GM12878 (cell line): ENCODE data around the gene PIK3C2B. TPM values are rescaled to one million over a fixed set of nuclear protein-coding genes. Genes with fewer than 3 reads are reported as not detected.

Source experiments
- BRCA1 ChIP-seq: IDR thresholded peaks from 2 replicates; pipeline ENCODE4 v1.6.1; 2011; ENCODE audit warnings: low read depth, low read length, improper control_type of control experiment
- KLF5 ChIP-seq: fragments of 450-650 bp; IDR thresholded peaks from 2 replicates; pipeline ENCODE4 v1.6.1; 2014; ENCODE audit warnings: mild to moderate bottlenecking; ENCODE audit not compliant: partially characterized antibody
- NR2C1 ChIP-seq: fragments of 450-650 bp; IDR thresholded peaks from 2 replicates; pipeline ENCODE4 v1.6.1; 2017; ENCODE audit warnings: antibody characterized with exemption, mild to moderate bottlenecking, moderate library complexity
- POLR2A ChIP-seq: IDR thresholded peaks from 2 replicates; pipeline ENCODE4 v1.6.1; 2011; ENCODE audit warnings: low read depth, mild to moderate bottlenecking, low read length
- polyA plus RNA-seq, 11 experiments: library from polyadenylated mRNA; depleted of rRNA in 4 of 11; unstranded in 6 of 11; stranded (reverse) in 5 of 11; fragments of >200 nt; fragmentation: Nextera tagmentation in 4 of 11; fragmentation: Illumina TruSeq in 1 of 11; extraction: Ambion mirVana in 4 of 11; extraction: Trizol in 1 of 11; gene quantifications; 1 replicate in 1 of 11; 2 replicates in 10 of 11; pipeline versions ENCODE4 v1.2.1 to v1.2.3, GENCODE V29; 2011 to 2016; ENCODE audit warnings: inconsistent platforms in 2 of 11, missing spikeins in 2 of 11, low read depth in 1 of 11
- total RNA-seq, 4 experiments: library from RNA; depleted of rRNA in 3 of 4; stranded (reverse); fragments of >200 nt in 3 of 4; fragmentation: Illumina TruSeq in 1 of 4; extraction: Trizol in 1 of 4; gene quantifications; 2 replicates each; pipeline versions ENCODE4 v1.2.1 to v1.2.3, GENCODE V29; 2013 to 2021
- TF ChIP-seq, protein P1 (sequence below): fragments of 450-650 bp; IDR thresholded peaks from 2 replicates; pipeline ENCODE4 v1.6.1; 2017; ENCODE audit warnings: mild to moderate bottlenecking, moderate library complexity
- TF ChIP-seq, protein P2 (sequence below): fragments of 450-650 bp; IDR thresholded peaks from 2 replicates; pipeline ENCODE4 v1.6.1; 2017; ENCODE audit warnings: mild to moderate bottlenecking, moderate library complexity
- TF ChIP-seq, protein P3 (sequence below): fragments of 450-650 bp; IDR thresholded peaks from 2 replicates; pipeline ENCODE4 v1.6.1; 2016; ENCODE audit warnings: mild to moderate bottlenecking
- TF ChIP-seq, protein P4 (sequence below): fragments of 450-650 bp; formaldehyde crosslinking; IDR thresholded peaks from 2 replicates; pipeline ENCODE4 v1.4.0; 2020; ENCODE audit warnings: mild to moderate bottlenecking, moderate library complexity

PIK3C2B gene
- total and polyA plus RNA-seq, 10 of the 15 experiments (the other 5 are each of a cell fraction or from before 2014, with no cell fraction given) = 2.2 to 38.1 (median 11.4) TPM

DNA sequence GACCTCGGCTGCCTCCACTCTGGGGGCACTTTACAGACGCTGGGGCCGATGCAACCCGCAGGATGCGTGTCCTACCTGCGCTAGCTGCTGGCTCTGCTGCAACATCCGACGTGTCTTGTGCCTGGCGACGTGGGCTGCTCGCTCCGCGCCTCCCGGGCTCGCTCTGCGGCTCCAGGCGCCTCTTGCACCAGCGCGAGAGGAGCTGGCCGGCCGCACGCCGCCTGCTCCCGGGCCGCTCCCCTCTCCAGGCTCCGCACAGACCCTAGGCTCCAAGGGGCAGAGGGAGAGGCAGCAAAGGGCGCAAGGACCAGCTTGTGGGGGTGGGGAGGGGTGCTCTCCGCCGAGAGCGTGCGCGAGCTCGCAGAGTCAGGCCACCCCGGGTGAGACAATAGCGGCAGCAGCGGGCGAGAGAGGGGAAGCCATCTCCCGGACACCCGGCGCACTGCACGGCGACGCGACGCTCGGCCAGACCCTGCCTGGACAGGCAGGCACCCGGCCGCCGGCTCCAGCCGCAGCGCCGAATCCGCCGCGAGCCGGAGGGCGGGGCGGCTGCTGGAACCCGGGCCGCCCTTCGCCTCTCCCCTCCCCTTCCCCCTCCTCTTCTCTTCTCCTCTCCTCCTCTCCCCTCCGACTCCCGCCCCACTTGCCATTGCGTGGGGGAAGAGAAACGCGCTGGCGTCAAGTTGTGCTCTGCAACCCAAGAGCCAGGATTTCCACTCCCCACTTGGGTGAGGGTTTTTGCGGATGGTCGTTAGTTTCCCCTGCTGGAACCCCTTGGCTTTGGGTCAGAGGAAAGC, at the start of gene PIK3C2B (continued):
- TF ChIP-seq NR2C1 (no peak), KLF5 (no peak), BRCA1 (no peak), POLR2A (peak; percentile 86)
- TF ChIP-seq, protein P1, sequence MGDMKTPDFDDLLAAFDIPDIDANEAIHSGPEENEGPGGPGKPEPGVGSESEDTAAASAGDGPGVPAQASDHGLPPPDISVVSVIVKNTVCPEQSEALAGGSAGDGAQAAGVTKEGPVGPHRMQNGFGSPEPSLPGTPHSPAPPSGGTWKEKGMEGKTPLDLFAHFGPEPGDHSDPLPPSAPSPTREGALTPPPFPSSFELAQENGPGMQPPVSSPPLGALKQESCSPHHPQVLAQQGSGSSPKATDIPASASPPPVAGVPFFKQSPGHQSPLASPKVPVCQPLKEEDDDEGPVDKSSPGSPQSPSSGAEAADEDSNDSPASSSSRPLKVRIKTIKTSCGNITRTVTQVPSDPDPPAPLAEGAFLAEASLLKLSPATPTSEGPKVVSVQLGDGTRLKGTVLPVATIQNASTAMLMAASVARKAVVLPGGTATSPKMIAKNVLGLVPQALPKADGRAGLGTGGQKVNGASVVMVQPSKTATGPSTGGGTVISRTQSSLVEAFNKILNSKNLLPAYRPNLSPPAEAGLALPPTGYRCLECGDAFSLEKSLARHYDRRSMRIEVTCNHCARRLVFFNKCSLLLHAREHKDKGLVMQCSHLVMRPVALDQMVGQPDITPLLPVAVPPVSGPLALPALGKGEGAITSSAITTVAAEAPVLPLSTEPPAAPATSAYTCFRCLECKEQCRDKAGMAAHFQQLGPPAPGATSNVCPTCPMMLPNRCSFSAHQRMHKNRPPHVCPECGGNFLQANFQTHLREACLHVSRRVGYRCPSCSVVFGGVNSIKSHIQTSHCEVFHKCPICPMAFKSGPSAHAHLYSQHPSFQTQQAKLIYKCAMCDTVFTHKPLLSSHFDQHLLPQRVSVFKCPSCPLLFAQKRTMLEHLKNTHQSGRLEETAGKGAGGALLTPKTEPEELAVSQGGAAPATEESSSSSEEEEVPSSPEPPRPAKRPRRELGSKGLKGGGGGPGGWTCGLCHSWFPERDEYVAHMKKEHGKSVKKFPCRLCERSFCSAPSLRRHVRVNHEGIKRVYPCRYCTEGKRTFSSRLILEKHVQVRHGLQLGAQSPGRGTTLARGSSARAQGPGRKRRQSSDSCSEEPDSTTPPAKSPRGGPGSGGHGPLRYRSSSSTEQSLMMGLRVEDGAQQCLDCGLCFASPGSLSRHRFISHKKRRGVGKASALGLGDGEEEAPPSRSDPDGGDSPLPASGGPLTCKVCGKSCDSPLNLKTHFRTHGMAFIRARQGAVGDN = peak; percentile 78; the same call in 1 of the 2 replicates
- TF ChIP-seq, protein P2, sequence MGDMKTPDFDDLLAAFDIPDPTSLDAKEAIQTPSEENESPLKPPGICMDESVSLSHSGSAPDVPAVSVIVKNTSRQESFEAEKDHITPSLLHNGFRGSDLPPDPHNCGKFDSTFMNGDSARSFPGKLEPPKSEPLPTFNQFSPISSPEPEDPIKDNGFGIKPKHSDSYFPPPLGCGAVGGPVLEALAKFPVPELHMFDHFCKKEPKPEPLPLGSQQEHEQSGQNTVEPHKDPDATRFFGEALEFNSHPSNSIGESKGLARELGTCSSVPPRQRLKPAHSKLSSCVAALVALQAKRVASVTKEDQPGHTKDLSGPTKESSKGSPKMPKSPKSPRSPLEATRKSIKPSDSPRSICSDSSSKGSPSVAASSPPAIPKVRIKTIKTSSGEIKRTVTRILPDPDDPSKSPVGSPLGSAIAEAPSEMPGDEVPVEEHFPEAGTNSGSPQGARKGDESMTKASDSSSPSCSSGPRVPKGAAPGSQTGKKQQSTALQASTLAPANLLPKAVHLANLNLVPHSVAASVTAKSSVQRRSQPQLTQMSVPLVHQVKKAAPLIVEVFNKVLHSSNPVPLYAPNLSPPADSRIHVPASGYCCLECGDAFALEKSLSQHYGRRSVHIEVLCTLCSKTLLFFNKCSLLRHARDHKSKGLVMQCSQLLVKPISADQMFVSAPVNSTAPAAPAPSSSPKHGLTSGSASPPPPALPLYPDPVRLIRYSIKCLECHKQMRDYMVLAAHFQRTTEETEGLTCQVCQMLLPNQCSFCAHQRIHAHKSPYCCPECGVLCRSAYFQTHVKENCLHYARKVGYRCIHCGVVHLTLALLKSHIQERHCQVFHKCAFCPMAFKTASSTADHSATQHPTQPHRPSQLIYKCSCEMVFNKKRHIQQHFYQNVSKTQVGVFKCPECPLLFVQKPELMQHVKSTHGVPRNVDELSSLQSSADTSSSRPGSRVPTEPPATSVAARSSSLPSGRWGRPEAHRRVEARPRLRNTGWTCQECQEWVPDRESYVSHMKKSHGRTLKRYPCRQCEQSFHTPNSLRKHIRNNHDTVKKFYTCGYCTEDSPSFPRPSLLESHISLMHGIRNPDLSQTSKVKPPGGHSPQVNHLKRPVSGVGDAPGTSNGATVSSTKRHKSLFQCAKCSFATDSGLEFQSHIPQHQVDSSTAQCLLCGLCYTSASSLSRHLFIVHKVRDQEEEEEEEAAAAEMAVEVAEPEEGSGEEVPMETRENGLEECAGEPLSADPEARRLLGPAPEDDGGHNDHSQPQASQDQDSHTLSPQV = 0 out of 2 replicates have a peak, but pooled peaks have one; percentile 64
- TF ChIP-seq, protein P3, sequence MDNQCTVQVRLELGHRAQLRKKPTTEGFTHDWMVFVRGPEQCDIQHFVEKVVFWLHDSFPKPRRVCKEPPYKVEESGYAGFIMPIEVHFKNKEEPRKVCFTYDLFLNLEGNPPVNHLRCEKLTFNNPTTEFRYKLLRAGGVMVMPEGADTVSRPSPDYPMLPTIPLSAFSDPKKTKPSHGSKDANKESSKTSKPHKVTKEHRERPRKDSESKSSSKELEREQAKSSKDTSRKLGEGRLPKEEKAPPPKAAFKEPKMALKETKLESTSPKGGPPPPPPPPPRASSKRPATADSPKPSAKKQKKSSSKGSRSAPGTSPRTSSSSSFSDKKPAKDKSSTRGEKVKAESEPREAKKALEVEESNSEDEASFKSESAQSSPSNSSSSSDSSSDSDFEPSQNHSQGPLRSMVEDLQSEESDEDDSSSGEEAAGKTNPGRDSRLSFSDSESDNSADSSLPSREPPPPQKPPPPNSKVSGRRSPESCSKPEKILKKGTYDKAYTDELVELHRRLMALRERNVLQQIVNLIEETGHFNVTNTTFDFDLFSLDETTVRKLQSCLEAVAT = no peak
- TF ChIP-seq, protein P4, sequence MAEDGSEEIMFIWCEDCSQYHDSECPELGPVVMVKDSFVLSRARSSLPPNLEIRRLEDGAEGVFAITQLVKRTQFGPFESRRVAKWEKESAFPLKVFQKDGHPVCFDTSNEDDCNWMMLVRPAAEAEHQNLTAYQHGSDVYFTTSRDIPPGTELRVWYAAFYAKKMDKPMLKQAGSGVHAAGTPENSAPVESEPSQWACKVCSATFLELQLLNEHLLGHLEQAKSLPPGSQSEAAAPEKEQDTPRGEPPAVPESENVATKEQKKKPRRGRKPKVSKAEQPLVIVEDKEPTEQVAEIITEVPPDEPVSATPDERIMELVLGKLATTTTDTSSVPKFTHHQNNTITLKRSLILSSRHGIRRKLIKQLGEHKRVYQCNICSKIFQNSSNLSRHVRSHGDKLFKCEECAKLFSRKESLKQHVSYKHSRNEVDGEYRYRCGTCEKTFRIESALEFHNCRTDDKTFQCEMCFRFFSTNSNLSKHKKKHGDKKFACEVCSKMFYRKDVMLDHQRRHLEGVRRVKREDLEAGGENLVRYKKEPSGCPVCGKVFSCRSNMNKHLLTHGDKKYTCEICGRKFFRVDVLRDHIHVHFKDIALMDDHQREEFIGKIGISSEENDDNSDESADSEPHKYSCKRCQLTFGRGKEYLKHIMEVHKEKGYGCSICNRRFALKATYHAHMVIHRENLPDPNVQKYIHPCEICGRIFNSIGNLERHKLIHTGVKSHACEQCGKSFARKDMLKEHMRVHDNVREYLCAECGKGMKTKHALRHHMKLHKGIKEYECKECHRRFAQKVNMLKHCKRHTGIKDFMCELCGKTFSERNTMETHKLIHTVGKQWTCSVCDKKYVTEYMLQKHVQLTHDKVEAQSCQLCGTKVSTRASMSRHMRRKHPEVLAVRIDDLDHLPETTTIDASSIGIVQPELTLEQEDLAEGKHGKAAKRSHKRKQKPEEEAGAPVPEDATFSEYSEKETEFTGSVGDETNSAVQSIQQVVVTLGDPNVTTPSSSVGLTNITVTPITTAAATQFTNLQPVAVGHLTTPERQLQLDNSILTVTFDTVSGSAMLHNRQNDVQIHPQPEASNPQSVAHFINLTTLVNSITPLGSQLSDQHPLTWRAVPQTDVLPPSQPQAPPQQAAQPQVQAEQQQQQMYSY (CRISPR knock-in tag) = no peak
